GM18907 (cell line): Measurements from ENCODE around the gene HDDC3.
A peak's percentile ranks its signal among the peaks of the same experiment; 100 is the strongest.

ENCODE experiments used
- ATAC-seq: cut with Tn5 transposase; IDR thresholded peaks from one replicate; pipeline ENCODE4 v1.9.1; 2021; ENCODE audit warnings: mild to moderate bottlenecking, moderate library complexity; ENCODE audit not compliant: unreplicated experiment

Gene HDDC3

GRCh38 chr15:90953947-90954711 lies 21.8 kb upstream of the HDDC3 start:
- no peak for ATAC-seq

DNA sequence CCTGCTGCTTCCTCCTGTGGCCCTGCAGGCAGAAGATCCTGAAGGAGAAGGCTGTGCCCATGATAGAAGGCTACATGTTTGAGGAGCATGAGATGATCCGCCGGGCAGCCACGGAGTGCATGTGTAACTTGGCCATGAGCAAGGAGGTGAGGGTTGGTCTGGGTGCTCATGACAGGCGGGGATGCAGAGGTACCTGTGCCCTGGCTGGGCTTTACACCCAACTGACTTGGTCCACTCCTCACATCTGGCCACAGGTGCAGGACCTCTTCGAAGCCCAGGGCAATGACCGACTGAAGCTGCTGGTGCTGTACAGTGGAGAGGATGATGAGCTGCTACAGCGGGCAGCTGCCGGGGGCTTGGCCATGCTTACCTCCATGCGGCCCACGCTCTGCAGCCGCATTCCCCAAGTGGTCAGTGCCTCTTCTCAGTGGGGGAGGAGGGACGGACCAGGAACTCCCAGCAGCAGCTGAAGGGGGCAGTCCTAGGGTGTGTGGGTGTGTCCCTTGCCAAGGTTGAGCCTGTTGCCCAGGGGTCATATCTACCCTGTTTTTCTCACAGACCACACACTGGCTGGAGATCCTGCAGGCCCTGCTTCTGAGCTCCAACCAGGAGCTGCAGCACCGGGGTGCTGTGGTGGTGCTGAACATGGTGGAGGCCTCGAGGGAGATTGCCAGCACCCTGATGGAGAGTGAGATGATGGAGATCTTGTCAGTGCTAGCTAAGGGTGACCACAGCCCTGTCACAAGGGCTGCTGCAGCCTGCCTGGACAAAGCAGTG lies 20.7 kb upstream of the HDDC3 start:
- no peak for ATAC-seq

GRCh38 chr15:90950676-90951075 lies 18.3 kb upstream of the HDDC3 start:
- ATAC-seq: no peak

DNA sequence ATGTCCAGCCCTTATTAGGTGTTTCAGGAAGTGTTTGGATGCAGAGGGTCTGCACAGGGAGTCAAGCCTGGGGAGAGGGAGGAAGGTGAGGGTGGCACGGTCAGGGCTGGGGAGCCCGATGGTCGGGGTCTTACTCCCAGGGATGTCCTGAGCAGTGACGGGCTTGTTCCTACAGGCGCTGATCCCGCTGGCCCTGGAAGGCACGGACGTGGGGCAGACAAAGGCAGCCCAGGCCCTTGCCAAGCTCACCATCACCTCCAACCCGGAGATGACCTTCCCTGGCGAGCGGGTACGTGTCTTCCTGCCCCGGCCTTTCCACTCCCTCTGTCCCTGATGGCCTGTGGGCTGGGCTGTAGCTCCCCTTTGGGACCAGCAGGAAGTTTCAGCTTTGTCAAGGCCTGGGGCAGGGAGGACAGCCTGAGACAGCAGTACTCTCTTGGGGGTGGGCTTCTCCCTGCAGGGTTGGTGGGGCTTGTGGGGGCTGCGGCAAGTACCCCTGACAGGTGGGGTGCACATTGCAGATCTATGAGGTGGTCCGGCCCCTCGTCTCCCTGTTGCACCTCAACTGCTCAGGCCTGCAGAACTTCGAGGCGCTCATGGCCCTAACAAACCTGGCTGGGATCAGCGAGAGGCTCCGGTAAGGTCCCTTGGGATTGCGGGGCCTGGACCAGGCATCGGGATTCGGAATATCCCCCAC lies 17.8 kb upstream of the HDDC3 start:
- ATAC-seq: no peak

DNA sequence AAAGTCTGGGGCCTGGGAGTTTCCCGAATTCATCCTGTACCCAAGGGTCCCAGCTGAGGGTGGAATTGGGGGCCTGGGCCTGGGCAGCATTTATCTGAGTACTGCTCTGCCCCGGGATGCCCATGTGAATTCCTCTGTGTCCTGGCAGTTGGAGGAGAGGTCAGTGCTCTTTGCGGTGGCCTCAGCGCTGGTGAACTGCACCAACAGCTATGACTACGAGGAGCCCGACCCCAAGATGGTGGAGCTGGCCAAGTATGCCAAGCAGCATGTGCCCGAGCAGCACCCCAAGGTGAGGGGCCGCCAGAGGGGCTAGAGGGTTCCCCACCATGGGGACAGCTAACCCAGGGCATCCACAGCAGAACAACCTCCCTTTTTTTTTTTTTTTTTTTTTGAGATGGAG lies 16.2 kb upstream of the HDDC3 start:
- no peak for ATAC-seq

- no peak for ATAC-seq
These were observed 15.4 kb upstream of the HDDC3 start for GRCh38 chr15:90947577-90948357.

DNA sequence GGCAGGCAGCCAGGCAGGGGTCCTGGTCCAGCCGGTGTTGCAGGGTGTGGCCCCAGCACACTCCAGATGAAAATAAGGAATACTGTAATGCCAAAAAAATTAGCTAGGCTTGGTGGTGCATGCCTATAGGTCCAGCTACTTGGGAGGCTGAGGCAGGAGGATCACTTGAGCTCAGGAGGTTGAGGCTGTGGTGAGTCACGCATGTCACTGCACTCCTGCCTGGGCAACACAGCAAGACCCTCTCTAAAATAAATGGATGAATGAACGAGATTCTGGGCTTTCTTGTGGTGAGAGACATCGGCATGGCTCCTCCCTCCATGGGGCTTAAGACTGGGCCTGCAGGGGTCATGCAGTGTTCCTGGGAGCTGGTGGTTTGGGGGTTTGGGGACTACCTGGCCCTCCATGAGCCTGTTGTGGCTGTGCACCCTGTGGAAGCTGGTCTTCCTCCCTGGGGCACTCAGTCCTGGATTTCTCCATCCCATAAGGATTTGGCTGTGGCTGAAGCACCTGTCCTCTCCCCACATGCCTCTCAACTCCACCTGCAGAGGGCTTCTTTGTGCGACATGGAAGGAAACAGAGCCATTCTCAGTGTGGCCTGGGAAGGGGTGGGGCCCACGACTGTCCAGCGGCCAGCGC lies 14.7 kb upstream of the HDDC3 start:
- no peak for ATAC-seq

DNA sequence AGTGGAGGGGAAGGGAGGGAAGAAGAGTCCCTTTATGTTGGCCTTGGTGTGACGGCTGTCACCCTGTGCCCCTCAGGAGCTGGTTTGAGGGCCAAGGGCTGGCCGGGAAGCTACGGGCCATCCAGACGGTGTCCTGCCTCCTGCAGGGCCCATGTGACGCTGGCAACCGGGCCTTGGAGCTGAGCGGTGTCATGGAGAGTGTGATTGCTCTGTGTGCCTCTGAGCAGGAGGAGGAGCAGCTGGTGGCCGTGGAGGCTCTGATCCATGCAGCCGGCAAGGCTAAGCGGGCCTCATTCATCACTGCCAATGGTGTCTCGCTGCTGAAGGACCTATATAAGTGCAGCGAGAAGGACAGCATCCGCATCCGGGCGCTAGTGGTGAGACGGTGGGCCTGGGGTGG lies 14.2 kb upstream of the HDDC3 start:
- ATAC-seq: no peak

- ATAC-seq: no peak
These were observed 12.7 kb upstream of the HDDC3 start for GRCh38 chr15:90945091-90945490.

DNA sequence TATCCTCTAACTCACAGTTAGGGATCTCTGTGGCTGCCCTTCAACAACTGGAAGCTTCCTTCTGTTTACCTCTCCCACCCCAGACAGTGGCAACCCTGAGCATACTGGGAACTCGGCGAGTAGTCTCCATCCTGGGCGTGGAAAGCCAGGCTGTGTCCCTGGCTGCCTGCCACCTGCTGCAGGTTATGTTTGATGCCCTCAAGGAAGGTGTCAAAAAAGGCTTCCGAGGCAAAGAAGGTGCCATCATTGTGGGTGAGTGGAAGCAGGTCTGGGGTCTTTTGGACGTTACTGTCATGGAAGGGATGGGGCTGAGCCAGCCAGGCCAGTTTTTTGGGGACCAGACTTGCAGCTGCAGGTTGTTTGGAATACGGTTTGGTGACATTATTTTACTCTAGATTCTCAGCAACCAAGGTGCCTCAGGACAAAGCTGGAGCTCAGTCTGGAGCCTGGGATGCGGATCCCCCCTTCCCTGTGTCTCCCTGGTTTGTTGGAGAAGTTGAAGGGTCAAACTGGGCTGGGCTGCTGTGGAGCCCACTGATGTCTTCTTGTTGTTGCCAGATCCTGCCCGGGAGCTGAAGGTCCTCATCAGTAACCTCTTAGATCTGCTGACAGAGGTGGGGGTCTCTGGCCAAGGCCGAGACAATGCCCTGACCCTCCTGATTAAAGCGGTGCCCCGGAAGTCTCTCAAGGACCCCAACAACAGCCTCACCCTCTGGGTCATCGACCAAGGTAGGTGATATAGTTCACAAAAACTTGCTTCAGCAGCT lies 10.2 kb upstream of the HDDC3 start:
- ATAC-seq: no peak

DNA sequence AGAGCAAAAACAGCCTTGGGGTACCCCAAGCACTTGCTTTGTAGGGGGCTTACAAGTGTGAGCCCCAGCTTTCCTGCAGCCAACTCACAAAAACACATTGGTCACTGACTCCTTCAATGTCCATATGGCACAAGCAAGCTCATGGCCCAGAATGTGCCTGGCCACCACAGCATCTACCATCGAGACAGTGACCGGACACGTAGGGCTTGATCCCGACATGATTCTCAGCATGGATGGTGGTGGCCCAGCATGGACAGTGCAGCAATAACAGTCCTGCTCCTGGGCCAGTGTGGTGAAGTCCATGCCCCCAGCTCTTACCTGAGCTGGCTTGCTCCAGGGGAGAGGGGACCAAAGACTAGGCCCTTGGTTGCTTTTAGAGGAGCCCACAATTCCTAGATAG lies 8.7 kb upstream of the HDDC3 start:
- ATAC-seq: no peak

DNA sequence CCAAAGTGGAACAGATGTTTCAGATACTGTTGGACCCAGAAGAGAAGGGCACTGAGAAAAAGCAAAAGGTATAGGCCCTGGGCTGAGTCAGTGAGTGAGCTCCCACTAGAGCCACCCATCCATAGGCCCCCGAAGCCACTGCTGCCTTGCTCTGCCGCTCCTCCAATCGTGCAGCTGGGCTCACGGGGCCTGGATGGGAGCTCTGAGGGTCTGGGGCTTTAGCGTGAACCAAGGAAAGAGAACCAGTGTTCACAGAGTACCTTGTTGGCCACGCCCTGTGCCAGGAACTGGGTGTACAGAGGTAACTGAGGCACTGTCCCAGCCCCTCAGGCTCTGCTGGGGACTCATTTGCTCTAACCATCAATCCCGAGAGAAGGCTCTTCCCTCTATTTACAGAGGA lies 7.4 kb upstream of the HDDC3 start:
- no peak for ATAC-seq

DNA sequence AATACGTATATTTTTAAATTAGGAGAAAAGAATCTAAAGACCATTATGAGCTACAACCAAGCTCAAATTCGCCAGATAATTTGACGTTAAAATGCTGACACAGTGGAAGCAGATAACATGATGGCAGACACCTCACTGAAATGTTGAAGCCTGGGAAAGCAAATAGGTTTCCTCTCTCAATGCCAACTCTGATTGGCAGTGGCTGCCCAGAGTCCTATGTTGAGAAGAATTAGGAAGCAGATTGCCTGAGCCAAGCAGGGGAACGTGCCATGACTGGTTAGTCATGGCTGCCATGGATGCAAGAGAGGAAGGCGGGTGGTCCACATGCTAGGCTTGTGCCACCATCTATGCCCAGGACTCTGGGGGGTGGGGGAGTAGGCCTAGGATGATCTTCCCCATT lies 5.9 kb upstream of the HDDC3 start:
- ATAC-seq: no peak

- no peak for ATAC-seq
These were observed 4.5 kb upstream of the HDDC3 start for GRCh38 chr15:90936823-90937222.

DNA sequence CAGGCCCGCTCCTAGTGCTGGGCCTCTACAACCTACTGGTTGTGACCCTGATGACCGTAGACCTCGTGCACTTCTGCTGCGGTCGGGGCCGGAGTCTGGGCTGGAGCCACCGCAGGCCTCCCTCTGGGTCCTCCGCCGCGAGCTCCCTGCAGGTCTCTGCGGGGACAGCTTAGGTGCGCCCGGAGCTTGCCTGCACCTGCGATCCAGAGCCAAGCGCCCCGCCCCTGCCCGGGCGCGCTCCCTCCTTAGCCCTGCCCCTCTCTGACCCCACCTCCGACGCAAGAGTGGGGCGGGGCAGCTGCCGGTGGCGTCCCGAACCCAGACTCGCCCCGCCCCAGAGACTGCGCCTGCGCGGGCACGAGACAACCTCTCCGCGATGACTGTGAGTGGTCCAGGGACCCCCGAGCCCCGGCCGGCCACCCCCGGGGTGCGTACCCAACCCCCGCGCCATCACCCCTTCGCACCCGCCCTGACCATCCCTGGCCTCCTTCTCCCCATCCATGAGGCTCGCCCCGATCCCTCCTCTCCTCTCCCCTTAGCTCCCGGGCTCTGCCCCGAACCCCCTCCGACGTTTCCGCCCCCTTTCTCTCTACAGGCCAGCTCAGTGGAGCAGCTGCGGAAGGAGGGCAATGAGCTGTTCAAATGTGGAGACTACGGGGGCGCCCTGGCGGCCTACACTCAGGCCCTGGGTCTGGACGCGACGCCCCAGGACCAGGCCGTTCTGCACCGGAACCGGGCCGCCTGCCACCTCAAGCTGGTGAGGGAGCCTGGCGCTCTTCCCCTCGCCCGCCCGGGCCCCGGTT lies 2.8 kb upstream of the HDDC3 start, which contains the start of gene UNC45A:
UNC45A (plus strand) TSS at position 337 of the 803 bp plus-strand sequence; CDS start at position 377, 40 bp downstream.
- ATAC-seq: peak; percentile 67

GRCh38 chr15:90934256-90934948 lies 2.1 kb upstream of the HDDC3 start:
- ATAC-seq: peak; percentile 38

DNA sequence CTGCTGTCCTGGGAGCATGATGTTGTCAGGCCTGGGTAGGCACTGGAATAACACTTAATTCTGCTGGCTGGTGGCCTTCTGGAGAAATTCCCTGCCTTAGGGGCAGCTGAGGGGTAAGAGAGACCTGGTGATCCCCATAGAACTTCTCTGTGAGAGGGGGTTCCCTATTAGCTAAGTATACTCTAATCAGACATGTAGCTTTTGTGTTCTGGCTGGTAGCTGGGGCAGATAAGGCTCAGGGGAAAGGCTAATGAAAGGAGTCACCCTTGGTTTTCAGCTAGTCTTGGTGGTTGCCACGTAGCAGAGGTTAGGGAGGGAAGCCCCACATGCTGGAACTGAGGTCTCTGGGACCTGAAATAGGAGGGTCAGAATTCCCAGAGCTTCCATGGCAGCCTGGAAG lies 952 bp upstream of the HDDC3 start:
- ATAC-seq: no peak

DNA sequence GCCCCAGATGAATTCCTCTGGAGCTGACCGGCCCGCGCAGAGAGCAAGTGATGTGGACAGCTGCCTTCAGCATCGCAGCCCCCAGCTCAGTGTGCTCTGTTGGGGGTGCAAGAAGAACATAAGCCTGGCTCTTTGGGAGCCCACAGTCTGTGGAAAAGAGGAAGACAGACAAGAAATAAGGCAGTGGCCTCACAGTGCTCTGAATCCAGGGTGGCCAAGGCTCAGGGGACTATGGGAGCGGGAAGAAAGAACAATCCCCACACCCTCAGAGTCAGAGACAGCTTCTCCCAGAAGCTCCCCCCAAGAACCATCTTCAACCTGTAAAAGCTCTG lies 277 bp upstream of the HDDC3 start:
- ATAC-seq: no peak

DNA sequence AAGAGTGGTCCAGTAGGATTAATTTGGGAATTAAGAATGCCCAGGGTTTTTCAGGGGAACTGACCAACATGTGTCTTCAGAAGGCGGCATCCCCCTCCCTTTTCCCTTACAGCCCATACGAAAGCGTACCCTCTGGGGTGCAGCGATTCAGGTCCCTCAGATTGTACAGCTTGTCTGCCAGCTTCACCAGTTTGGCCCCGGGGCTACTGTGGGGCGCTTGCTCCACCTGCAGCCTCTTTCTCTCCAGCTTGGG lies 848 bp downstream of the HDDC3 start:
- no peak for ATAC-seq
